CD14-positive monocyte (primary cell): ENCODE results near the gene RNU6-9. TPM values are rescaled to one million over a fixed set of nuclear protein-coding genes. Genes with fewer than 3 reads are reported as not detected.

ENCODE experiments used
- DNase-seq, 3 donors: peaks; one replicate each; pipeline ENCODE4 v3.0.0-alpha.2; 2011 to 2022
- H2AFZ ChIP-seq: 2 replicates; pipeline ENCODE4 v1.6.0; 2012; ENCODE audit warnings: mild to moderate bottlenecking, low read depth, low read length, inconsistent platforms; ENCODE audit not compliant: insufficient read depth, poor library complexity, severe bottlenecking
- H3K27ac ChIP-seq, 2 donors: 1 replicate in 1 of 2; 2 replicates in 1 of 2; pipeline ENCODE4 v1.5.1; 2012 to 2013; ENCODE audit warnings: low read length in 2 of 2, control low read depth in 1 of 2, inconsistent platforms in 1 of 2, low read depth in 1 of 2, mild to moderate bottlenecking in 1 of 2
- H3K27me3 ChIP-seq, 2 donors: one replicate each; pipeline versions ENCODE4 v1.6.0 to v1.6.1; 2011 to 2013; ENCODE audit warnings: low read length in 2 of 2; ENCODE audit not compliant: control insufficient read depth in 2 of 2, insufficient read depth in 2 of 2
- H3K36me3 ChIP-seq, 2 donors: replicated peaks in 1 of 2; 1 replicate in 1 of 2; 2 replicates in 1 of 2; pipeline versions ENCODE4 v1.5.1 to v1.6.1; 2012 to 2013; ENCODE audit warnings: low read length in 2 of 2, control low read depth in 1 of 2, inconsistent platforms in 1 of 2, mild to moderate bottlenecking in 1 of 2; ENCODE audit not compliant: insufficient read depth in 2 of 2, control insufficient read depth in 1 of 2
- H3K4me1 ChIP-seq, 2 donors: 1 replicate in 1 of 2; 2 replicates in 1 of 2; pipeline versions ENCODE4 v1.5.1 to v1.6.1; 2012 to 2013; ENCODE audit warnings: low read length in 2 of 2, control low read depth in 1 of 2, inconsistent platforms in 1 of 2, mild to moderate bottlenecking in 1 of 2, moderate library complexity in 1 of 2; ENCODE audit not compliant: insufficient read depth in 2 of 2, control insufficient read depth in 1 of 2
- H3K4me2 ChIP-seq: replicated peaks from 2 replicates; pipeline ENCODE3; 2012; ENCODE audit warnings: low read length, moderate library complexity, mild to moderate bottlenecking; ENCODE audit not compliant: poor library complexity, severe bottlenecking; ENCODE audit errors: extremely low read depth
- H3K4me3 ChIP-seq, 3 experiments: fragments of 200-600 bp in 1 of 3; sonication (generic) in 1 of 3; replicated peaks in 1 of 3; 1 replicate in 2 of 3; 2 replicates in 1 of 3; pipeline ENCODE4 v1.5.1; 2011 to 2013; ENCODE audit warnings: low read length in 3 of 3, mild to moderate bottlenecking in 3 of 3, control low read depth in 2 of 3, low read depth in 2 of 3, inconsistent platforms in 1 of 3, moderate library complexity in 1 of 3
- H3K79me2 ChIP-seq: 2 replicates; pipeline ENCODE4 v1.6.0; 2012; ENCODE audit warnings: mild to moderate bottlenecking, control low read depth, inconsistent platforms, low read length, moderate library complexity; ENCODE audit not compliant: insufficient read depth
- H3K9ac ChIP-seq: 2 replicates; pipeline ENCODE4 v1.6.0; 2017; ENCODE audit warnings: low read length, mild to moderate bottlenecking; ENCODE audit not compliant: insufficient read depth, poor library complexity, severe bottlenecking
- H3K9me3 ChIP-seq, 2 donors: replicated peaks in 1 of 2; 1 replicate in 1 of 2; 2 replicates in 1 of 2; pipeline versions ENCODE4 v1.5.1 to v1.6.1; 2012 to 2013; ENCODE audit warnings: low read length in 2 of 2, control low read depth in 1 of 2; ENCODE audit not compliant: control insufficient read depth in 1 of 2, insufficient read depth in 1 of 2
- H4K20me1 ChIP-seq: 2 replicates; pipeline ENCODE4 v1.6.0; 2012; ENCODE audit warnings: mild to moderate bottlenecking, low read length, control low read depth, moderate library complexity; ENCODE audit not compliant: insufficient read depth
- H3K27ac Mint-ChIP-seq, 7 donors: one replicate each; pipeline ENCODE4 v1.8.0; 2020; ENCODE audit warnings: mild to moderate bottlenecking in 7 of 7, mixed read lengths in 7 of 7, moderate library complexity in 6 of 7, inconsistent platforms in 2 of 7
- H3K27me3 Mint-ChIP-seq, 3 donors: one replicate each; pipeline ENCODE4 v1.8.0; 2021 to 2022; ENCODE audit warnings: low read depth in 3 of 3, mild to moderate bottlenecking in 3 of 3, mixed read lengths in 3 of 3, moderate library complexity in 3 of 3, inconsistent platforms in 1 of 3
- H3K36me3 Mint-ChIP-seq, 2 donors: one replicate each; pipeline ENCODE4 v1.8.0; 2020; ENCODE audit warnings: mixed read lengths in 2 of 2, inconsistent platforms in 1 of 2, mild to moderate bottlenecking in 1 of 2
- H3K4me1 Mint-ChIP-seq: one replicate; pipeline ENCODE4 v1.8.0; 2020; ENCODE audit warnings: mild to moderate bottlenecking, mixed read lengths
- H3K4me3 Mint-ChIP-seq, 2 donors: one replicate each; pipeline ENCODE4 v1.8.0; 2020; ENCODE audit warnings: mild to moderate bottlenecking in 2 of 2, mixed read lengths in 2 of 2, moderate library complexity in 1 of 2
- H3K9me3 Mint-ChIP-seq, 7 donors: one replicate each; pipeline ENCODE4 v1.8.0; 2020 to 2022; ENCODE audit warnings: mixed read lengths in 7 of 7, mild to moderate bottlenecking in 6 of 7, moderate library complexity in 6 of 7, inconsistent platforms in 2 of 7
- WGBS: methylation state at CpG from one replicate; pipeline ENCODE4 v1.1.5; 2013; ENCODE audit warnings: missing lambda C conversion rate; ENCODE audit not compliant: insufficient coverage; 5-methylcytosine and 5-hydroxymethylcytosine counted together
- intact Hi-C, 2 donors: fragments of 100-400 bp; cut with micrococcal nuclease; formaldehyde crosslinking; loops; one replicate each; pipeline versions ENCODE4 v1.15.0 to v1.15.1; 2023
- polyA plus RNA-seq, 3 donors: library from polyadenylated mRNA; depleted of rRNA in 1 of 3; unstranded in 2 of 3; stranded (reverse) in 1 of 3; fragments of 300-500 nt in 2 of 3; fragments of >200 nt in 1 of 3; fragmentation: Illumina TruSeq in 2 of 3; gene quantifications; 1 replicate in 2 of 3; 2 replicates in 1 of 3; pipeline ENCODE4 v1.2.3, GENCODE V29; 2012 to 2021
- TF ChIP-seq, protein P1 (sequence below): fragments of 200-600 bp; IDR thresholded peaks from one replicate; pipeline ENCODE4 v1.8.0; 2022; ENCODE audit warnings: antibody characterized with exemption, mild to moderate bottlenecking

RNU6-9 gene
- polyA plus RNA-seq, 3 donors, result not detected

DNA sequence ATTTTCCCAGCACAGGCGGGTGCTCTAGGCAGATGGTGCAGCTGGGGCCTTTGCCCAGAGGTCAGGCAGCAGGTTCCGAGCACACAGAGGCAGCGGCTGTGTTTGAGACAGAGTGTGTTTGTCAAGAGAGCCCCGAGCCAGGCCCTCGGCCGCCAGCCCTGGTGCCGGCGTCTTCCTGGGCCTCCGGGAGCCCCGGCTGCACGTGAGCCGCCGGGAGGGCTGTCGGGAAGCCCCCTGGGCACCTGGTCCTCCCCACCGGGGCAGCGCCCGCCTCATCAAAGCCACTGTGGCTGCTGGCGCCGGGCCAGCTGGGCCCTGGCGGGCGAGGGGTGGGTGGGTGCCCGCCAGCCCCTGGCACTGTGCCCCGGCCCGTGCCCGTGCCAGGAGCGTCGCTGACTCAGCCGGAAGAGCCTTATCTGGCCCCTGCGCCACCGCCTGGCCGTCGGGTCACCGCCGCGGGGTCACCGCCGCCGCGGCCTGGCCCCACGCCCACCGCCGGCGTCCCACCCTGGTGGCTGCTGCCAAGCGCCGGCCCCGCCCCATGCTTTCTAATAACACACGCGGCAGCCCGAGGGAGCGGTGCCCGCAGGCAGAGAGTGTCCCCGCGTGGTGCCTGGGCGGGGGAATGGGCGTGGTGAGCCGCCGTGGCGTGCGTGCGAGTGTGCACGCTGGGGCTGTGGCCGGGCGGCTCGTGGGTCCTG, 47.5 kb downstream of the RNU6-9 start:
- peak overlapping the region; percentile 17 to 71 (median 21) for H3K4me3 ChIP-seq
- H3K27ac Mint-ChIP-seq, result peak overlapping the region; percentile 56 to 82 (median 76)
- peaks cover 19 to 50% of the 10 kb centered on the region in 2 donors for H3K36me3 ChIP-seq
- peaks cover 43% of the 10 kb centered on the region for H3K4me1 Mint-ChIP-seq
- DNase-seq, result peak; percentile 76 to 90 (median 90)
- WGBS, result under 1% methylated on average over 64 of the region's 64 CpGs
- H3K4me2 ChIP-seq, result peak overlapping the region; percentile 78
- peaks cover 100% of the 10 kb centered on the region for H3K79me2 ChIP-seq
- intact Hi-C loops, result loop anchor here (2.0 kb wide), 1 partner anchor 14 kb away; the partner anchor contains the start of gene ARID3A (in 2 of the 2)
- peak overlapping the region; percentile 60 for H3K9ac ChIP-seq
- H2AFZ ChIP-seq, result no peak overlapping the region
- H3K4me3 Mint-ChIP-seq, result peak overlapping the region; percentile 72 to 85
- peaks cover 22 to 39% of the 10 kb centered on the region in 2 donors for H3K4me1 ChIP-seq
- peaks cover 0 to 2% (median 0%) of the 10 kb centered on the region in 7 donors for H3K9me3 Mint-ChIP-seq
- no peaks in the 10 kb centered on the region for H3K9me3 ChIP-seq
- H3K27me3 Mint-ChIP-seq, result peaks cover 0 to 1% (median 0%) of the 10 kb centered on the region in 3 donors
- H4K20me1 ChIP-seq, result peaks cover 100% of the 10 kb centered on the region
- TF ChIP-seq, protein P1, sequence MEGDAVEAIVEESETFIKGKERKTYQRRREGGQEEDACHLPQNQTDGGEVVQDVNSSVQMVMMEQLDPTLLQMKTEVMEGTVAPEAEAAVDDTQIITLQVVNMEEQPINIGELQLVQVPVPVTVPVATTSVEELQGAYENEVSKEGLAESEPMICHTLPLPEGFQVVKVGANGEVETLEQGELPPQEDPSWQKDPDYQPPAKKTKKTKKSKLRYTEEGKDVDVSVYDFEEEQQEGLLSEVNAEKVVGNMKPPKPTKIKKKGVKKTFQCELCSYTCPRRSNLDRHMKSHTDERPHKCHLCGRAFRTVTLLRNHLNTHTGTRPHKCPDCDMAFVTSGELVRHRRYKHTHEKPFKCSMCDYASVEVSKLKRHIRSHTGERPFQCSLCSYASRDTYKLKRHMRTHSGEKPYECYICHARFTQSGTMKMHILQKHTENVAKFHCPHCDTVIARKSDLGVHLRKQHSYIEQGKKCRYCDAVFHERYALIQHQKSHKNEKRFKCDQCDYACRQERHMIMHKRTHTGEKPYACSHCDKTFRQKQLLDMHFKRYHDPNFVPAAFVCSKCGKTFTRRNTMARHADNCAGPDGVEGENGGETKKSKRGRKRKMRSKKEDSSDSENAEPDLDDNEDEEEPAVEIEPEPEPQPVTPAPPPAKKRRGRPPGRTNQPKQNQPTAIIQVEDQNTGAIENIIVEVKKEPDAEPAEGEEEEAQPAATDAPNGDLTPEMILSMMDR, result peak; percentile 22
- peaks cover 34 to 67% of the 10 kb centered on the region in 2 donors for H3K36me3 Mint-ChIP-seq
- peak overlapping the region; percentile 42 to 75 for H3K27ac ChIP-seq
- H3K27me3 ChIP-seq, result no peaks in the 10 kb centered on the region

DNA sequence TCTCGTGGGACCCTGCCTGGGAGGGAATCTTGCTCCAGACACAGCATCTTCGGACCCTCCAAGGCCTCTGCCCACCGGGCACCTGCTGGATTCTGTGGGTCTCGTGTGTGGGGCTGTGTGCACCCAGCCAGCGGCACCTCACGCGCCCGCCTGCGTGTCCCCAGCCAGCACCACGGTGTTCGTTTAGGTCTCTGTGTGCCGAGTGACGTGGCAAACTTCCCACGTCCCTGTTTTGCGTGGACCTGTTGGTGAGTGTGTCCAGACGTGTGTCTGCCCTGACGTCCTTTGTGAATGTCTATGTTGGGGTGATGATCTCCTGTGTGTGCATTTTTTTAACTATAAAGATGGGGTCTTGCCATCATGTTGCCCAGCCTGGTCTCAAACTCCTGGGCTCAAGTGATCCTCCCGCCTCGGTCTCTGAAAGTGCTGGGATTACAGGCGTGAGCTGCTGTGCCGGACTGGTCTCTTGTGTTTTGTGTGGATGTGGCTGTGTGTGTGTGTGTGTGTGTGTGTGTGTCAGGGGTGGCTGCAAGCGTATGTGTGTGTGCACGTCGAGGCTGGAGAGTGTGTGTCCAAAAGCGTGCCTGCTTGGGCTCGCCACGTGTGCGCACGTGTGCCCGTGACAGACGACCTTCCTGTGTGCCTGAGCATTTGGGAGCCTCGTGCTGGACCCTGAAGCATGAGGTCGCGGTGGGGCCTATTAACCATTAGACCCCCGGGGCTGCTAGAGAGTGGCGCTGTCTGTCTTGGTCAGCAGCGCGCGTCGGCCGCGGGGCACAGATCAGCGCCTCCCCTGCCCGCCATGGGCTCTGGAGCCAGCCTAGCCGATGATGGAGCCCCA, 48.2 kb downstream of the RNU6-9 start:
- Mint-ChIP-seq H3K27me3 (peaks cover 0 to 1% (median 0%) of the 10 kb centered on the region in 3 donors), H3K9me3 (peaks cover 0 to 2% (median 0%) of the 10 kb centered on the region in 7 donors), H3K27ac (peak overlapping the region in 5 of 7 donors; percentile 56 to 84 (median 69)), H3K4me1 (peaks cover 46% of the 10 kb centered on the region), H3K4me3 (peak overlapping the region; percentile 72 to 85), H3K36me3 (peaks cover 32 to 64% of the 10 kb centered on the region in 2 donors)
- WGBS, result 69% methylated on average over 42 of the region's 45 CpGs
- peak overlapping the region; percentile 78 for H3K4me2 ChIP-seq
- no peak overlapping the region for H2AFZ ChIP-seq
- peaks cover 99% of the 10 kb centered on the region for H3K79me2 ChIP-seq
- H3K4me3 ChIP-seq, result peak overlapping the region; percentile 17 to 71 (median 21)
- no peak for DNase-seq
- peaks cover 17 to 42% of the 10 kb centered on the region in 2 donors for H3K36me3 ChIP-seq
- intact Hi-C loops, result loop anchor here (2.0 kb wide), 1 partner anchor 15 kb away; the partner anchor contains the start of gene ARID3A (in 2 of the 2)
- H3K9ac ChIP-seq, result peak overlapping the region; percentile 60
- peak overlapping the region in 1 of 2 donors; percentile 75 for H3K27ac ChIP-seq
- no peaks in the 10 kb centered on the region for H3K27me3 ChIP-seq
- peaks cover 100% of the 10 kb centered on the region for H4K20me1 ChIP-seq
- no peaks in the 10 kb centered on the region for H3K9me3 ChIP-seq
- TF ChIP-seq, protein P1, result no peak
- peaks cover 22 to 39% of the 10 kb centered on the region in 2 donors for H3K4me1 ChIP-seq
